Nucleus accumbens (tissue), 56 donors: ENCODE data around the gene CYBC1.
A peak's percentile ranks its signal among the peaks of the same experiment; 100 is the strongest.

Source experiments
- DNase-seq, 56 donors: peaks; one replicate each; lab custom pipeline; 2025; lab: John Stamatoyannopoulos, UW

The CYBC1 gene

DNA sequence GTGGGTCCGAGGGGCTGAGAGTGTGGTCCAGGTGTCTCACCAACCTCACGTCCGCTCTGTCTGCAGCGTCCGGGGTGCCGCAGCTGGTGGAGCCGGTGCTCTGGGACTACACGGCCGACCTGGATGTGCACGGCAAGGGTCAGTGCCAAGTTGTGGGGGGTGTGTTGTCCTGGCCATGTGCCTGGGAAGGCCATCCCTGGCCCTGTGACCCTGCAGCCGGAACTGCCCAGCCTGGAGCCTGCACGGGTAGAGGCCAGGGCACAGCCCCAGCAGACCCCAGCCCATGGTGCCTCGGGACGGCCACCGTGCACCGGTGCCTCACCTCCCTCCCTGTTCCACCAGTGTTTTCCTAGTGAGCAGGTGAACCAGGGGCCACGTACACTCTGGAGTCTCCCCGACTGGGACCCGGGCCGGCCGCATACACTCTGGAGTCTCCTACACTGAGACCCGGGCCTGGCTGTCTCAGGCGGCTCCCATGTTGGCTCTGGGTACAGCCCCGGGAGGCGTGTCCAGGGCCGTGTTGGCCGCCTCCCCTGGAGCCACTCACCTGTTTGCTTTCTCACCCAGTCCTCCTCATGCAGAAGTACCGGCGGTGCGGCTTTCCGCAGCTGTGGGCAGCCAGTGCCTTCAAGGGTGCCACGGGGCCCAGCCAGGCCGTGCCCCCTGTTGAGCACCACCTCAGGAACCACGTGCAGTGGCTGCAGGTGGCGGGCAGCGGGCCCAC is 13.8 kb downstream of the CYBC1 start:
- no peak for DNase-seq

DNA sequence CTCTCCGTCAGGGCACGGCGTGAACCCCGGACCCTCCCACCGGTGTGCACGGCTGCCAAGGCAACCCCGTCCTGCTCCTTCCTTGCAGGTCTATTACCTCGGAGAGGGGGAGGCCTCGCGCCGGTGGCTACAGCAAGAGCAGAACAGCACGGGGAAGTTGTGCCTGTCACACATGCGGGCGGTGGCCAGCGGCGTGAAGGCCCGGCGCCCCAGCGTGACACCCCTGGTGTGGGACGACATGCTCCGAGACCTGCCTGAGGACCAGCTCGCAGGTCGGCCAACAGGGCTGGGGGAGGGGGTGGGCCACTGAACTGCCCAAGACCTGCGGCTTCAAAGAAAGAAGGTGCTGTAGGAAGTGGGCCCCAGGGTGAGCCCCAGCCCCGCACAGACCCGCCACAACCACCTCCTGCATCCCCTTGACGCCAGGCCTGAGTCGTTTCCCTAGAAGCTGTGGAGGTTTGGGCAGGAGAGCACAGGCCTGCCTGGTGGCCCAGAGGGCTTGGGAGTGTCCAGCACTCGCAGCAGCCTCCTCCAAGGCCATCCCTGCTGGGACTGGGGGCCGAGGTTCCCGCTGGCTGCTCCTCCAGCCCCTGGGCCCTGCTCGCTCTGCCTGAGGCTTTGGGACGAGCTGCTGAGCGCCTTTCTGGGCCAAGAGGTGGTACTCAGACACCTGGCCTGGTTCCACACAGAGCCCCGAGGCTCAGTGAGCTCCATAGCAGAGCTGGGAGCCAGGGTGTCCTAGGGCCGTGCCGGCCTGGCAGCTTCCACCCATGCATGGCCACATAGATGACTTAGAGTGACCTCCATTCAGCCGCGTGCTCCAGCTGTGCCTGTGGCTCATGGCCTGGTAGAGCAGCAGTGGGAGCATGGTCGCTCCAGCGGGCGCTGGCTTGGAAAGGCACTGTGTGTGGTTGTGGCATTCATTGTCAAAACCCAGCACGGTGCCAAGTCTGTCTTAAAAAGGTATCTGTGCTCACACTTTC is 14.7 kb downstream of the CYBC1 start:
- DNase-seq, result no peak

- DNase-seq, result no peak
These were observed 15.4 kb downstream of the CYBC1 start for GRCh38 chr17:82435103-82435502.

- no peak for DNase-seq
These were observed 16.4 kb downstream of the CYBC1 start for GRCh38 chr17:82434216-82434565.

GRCh38 chr17:82433560-82434215 is 16.9 kb downstream of the CYBC1 start:
- DNase-seq, result no peak

- no peak for DNase-seq
These were observed 18.5 kb downstream of the CYBC1 start for GRCh38 chr17:82432017-82432416.

DNA sequence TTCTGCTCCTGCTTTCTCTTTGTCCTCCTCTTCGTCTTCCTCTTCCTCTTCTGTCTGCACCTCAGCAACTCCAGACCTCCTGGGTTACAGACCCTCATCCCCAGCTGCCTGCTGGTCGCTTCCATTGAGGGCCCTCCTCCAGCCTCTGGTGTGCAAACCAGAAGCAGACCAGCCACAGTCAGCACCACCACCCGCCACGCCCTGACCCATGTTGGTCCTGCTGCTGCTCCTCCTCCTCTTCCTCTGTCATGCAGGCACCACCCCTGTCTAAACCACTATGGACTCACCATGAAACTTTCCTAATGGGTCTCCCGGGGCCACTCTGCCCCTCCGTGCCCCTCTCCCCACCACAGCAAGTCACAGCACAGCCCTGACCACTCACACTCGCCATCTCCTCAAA is 20.7 kb downstream of the CYBC1 start:
- DNase-seq, result no peak

- DNase-seq, result no peak
These were observed 22.0 kb downstream of the CYBC1 start for GRCh38 chr17:82428546-82428945.

- no peak for DNase-seq
These were observed 25.7 kb downstream of the CYBC1 start for GRCh38 chr17:82424863-82425159.

DNA sequence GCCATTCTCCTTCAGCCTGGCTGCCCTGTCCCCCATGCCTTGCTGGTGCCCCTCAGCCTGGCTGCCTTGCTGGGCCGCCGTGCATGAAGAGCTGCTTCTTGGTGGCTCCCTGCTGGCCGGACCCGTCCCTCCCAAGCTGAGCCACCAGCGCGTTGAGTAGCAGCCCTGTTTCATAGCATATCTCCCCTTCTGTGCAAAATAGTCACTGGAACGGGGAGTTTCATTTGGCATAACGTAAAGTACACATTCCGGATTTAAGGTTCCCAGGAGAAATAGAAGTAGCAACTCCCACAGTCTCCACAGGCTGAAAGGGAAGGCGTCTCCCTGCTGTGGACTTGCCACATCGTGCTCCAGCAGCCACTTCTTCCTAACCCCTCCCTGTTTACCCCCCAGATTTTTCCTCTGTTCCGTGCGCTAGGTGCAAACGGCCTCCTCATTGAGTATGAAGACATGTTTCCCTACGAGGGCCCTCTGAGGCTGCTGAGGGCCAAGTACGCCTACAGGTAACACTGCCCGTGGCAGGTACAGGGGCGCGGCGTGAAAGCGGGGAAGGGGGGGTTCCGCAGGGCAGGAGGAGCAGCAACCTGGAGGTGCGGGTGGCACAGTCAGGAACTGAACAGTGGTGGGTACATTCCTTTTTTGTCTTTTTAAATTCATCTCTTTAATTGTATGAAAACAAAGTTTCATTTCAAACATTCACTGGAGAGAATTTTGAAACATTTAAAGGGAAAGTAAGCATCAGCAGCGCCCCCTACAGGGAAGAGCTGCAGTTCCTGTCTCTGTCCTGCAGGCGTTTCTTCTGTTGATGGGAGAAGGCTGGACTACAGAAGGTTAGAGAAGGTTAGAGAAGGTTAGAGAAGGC is 26.3 kb downstream of the CYBC1 start:
- peak in 2 of 56 donors; percentile 15 to 44 for DNase-seq

DNA sequence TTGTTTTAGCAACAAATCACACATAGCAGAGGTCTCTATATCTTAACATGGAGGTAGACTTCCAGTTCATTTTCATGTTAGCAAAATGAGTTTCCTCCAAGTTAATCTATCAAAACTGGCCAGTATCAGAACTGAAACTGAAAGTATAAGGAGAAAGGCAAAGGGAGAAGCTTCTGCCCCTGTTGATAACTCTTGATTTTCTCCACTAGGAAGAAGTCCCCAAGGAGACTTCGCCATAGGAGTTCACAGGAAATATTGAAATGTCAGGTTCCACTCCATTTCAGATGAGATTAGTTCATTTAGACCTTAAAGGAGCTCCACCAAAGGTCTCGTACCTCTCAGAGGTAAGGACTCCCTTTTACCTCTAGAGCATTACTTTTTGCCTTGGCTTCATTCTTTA is 31.0 kb downstream of the CYBC1 start:
- no peak for DNase-seq

- DNase-seq, result peak in 53 of 56 donors; percentile 38 to 96 (median 84)
These were observed 32.3 kb downstream of the CYBC1 start, which contains the start of the genes HEXD and OGFOD3 for GRCh38 chr17:82418001-82418986. TSS of gene HEXD (plus strand) at chr17:82418347. CDS start at chr17:82419800, 1,453 bp downstream. TSS of gene OGFOD3 (minus strand) at chr17:82418586. CDS start at chr17:82418485, 101 bp downstream.

DNA sequence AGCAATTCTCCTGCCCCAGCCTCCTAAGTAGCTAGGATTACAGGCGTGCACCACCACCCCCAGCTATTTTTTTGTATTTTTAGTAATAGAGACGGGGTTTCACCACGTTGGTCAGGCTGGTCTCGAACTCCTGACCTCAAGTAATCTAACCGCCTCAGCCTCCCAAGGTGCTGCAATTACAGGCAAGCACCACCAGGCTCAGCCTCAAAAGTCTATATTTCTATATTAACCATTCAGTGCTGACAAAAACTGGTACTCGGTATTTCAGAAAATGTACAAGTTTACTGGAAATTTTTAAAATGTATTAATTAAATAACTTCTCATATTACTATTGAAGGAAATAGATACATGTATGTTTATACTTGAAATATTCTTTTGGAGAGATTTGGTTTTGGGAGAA is 33.8 kb downstream of the CYBC1 start:
- DNase-seq, result no peak

- DNase-seq, result no peak
These were observed 34.3 kb downstream of the CYBC1 start for GRCh38 chr17:82416264-82416663.

DNA sequence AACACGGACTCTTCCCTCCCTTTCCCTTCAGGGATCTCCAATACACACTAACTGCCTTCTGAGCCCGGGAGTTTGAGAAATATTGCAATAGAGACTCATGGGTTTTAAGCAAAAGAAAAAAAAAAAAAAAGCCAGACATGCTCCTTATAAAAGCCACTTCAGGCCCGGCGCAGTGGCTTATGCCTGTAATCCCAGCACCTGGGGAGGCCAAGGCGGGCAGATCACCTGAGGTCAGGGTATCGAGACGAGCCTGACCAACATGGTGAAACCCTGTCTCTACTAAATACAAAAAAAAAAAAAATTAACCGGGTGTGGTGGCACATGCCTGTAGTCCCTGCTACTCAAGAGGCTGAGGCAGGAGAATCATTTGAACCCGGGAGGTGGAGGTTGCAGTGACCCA is 34.8 kb downstream of the CYBC1 start:
- no peak for DNase-seq

GRCh38 chr17:82415336-82415735 is 35.2 kb downstream of the CYBC1 start:
- no peak for DNase-seq

DNA sequence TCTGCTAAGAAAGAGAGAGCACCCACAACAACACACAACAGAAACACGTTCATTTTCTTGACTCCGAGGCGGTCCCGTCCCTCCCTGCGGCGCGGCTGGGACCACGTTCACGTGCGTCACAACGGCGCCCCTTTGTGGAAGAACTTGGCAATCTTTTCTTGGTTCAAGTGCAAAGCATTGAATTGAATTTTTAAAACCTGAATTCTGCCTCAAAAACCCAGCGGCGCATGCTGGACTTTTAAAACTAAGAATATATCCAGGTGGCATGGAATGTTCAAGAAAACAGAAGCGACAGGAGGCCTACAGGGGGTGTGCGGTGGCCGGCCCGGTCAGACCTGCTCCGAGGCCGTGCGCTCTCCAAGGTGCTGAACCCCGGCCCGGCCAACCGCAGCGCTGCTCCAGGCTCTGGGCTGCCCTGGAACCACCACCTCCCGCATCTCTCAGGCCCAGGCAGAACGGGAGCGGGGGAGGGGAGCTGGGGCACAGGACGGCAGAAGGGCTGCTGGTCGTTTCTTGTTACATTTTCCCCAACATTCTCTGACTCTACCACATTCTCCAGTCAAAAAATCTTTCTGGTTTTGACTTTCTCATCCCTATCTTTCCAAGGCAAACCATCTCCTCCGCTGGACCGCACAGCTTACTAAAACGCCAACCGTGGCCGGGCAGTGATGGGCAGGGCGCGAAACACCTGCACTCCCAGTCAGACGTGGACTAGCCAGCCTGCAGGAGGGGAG is 35.8 kb downstream of the CYBC1 start:
- peak in 40 of 56 donors; percentile 11 to 76 (median 50) for DNase-seq
